Esophagus squamous epithelium (tissue), 4 donors: ENCODE data around the gene STARD13.

Experiments used
- CTCF ChIP-seq, 6 experiments: fragments of 450-650 bp in 4 of 6; fragments of 200-600 bp in 2 of 6; sonication (generic) in 2 of 6; IDR thresholded peaks; one replicate each; pipeline ENCODE4 v1.5.1; 2016 to 2019; ENCODE audit warnings: antibody characterized with exemption in 6 of 6, mild to moderate bottlenecking in 4 of 6, moderate library complexity in 4 of 6
- POLR2A ChIP-seq, 4 donors: fragments of 450-650 bp; IDR thresholded peaks; one replicate each; pipeline ENCODE4 v1.6.1; 2017; ENCODE audit warnings: antibody characterized with exemption in 4 of 4, mild to moderate bottlenecking in 4 of 4, moderate library complexity in 3 of 4

GRCh38 chr13:33277946-33278345, 7.6 kb downstream of the STARD13 start:
- no peak for TF ChIP-seq CTCF (IDR thresholded peaks at IDR 0.05)
- no peak for TF ChIP-seq POLR2A (IDR thresholded peaks at IDR 0.05)
